GM19043 (cell line): ENCODE measurements around the gene VWC2L.

ENCODE experiments used
- ATAC-seq: cut with Tn5 transposase; IDR thresholded peaks from one replicate; pipeline ENCODE4 v1.9.1; 2021; ENCODE audit warnings: low read depth; ENCODE audit not compliant: unreplicated experiment

VWC2L gene

DNA sequence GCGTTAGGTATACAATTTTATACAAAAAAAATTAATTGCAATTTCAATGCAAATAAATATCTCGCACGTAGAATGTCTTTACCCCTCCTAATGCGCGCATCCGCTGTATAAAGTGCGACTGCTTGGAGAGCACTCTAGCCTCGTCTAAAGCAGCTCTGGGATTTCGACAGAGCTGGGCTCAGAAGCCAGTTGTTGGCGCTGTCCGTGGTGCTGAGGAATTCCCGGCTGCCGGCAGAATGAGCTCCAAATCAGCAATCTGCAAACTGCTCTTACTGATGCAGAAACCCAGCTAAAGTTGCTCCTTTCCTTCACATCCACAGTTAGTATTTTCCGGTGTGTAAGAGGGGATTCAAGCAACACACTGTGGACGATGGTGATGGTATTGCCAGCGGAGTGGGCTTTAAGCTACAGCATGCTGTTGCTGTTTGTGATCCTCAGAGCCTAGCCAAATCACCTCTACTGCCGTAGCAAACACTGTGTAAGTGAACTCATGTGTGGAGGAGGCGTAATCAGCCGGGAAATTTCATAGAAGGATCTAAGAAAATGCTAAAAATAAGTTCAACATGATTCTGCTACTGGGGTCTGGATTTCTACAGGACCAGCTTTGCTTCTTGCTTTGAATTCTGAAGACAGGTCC lies at the start of gene VWC2L:
TSS of gene VWC2L (plus strand) at position 137 of the 637 bp plus-strand sequence. CDS start 3,140 bp downstream, outside the sequence.
- no peak for ATAC-seq

DNA sequence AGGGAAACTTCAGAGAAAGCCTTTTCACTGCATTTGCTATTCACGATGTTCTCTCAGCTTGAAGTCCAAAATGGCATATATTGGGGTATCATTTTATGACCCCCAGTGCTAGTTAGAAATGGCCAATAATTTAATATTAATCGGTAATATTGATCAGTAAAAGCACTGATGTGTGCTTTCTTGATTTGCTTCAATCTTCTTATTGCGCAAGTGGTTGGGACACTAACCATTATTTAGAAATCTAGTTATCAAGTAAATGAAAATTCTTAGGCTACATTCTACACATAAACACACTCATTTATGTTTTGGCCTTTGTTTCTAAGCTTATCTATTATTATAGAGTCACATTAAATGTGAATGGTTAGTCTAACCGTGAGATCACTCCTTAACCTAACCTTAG lies 49.7 kb upstream of the VWC2L start:
- no peak for ATAC-seq

GRCh38 chr2:214365549-214365948 lies 45.3 kb upstream of the VWC2L start:
- ATAC-seq: no peak

DNA sequence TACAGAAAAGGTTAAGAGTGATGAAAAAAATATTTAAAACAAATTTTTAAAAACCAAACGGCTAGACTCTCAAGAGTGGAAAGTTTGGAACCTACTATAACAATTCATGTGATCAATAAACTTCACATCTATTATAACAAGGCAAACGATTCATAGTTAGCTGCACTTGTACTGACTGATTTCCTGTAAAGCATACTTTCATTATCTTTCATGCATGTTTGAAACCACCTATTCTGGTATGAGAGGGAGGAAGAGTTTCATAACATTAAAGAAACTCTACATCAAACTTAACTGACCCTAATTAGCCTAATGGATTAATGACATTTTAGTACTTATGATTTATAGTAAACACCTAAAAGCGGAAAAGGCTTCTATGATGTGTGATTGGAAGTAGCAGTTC lies 43.7 kb upstream of the VWC2L start:
- no peak for ATAC-seq

DNA sequence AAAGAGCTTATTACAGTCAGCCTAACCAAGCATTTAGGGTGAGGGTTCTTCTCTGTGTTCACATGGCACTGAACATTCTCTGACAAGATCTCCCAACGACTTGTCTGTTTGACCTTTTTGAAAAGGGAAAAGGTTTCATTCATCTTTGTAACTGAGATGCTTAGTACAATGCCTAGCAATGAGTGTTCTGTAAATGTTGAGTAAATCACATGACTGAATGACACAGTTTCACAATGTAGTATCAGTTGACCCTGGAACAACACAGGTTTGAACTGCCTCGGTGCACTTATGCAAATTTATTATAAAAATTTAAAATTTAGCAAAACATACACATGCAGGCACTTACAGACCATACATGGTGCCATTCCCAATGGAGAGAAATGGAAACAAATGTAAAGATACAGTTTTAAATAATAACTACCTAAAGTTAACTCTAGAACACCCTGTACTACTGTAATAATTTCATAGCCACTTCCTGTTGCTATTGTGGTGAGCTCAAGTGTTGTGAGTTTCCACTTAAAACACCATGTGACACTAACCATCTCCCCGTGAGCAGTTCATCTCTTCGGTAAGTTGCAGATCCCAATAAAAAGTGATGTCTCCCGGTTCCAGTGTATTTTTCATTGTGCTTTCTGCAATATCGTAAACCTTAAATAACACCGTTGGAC lies 34.1 kb upstream of the VWC2L start:
- no peak for ATAC-seq

- no peak for ATAC-seq
These were observed 33.6 kb upstream of the VWC2L start for GRCh38 chr2:214377286-214377624.

DNA sequence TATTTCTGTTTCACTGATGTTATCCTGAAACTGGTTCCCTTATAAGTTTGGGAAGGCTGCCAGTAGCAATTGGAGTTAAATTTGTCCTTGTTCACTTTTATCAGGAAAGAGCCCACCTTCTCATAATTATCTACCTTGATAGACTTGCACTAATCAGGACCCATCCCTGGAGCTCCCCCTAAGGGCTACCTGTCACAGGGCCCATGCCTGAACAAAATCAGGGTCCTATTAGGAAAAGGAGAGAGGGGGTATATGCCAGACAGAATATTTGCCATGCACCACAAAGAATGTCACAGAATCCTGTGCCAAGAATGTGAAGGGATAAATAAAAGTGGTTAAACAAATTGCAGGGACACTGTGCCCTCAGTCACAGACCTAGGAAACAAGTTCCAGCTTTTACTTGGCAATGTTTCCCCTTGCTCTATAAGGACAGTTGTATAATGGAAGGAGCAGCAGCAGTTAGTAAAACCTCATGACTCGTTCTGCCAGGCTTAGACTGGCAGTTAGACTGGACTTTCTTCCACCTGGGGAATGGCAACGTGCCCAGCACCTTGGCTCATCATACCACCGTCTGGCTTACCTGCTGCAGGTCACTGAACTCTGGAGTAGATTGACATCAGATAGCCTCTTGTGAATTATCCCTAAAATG lies 32.3 kb upstream of the VWC2L start:
- ATAC-seq: no peak

DNA sequence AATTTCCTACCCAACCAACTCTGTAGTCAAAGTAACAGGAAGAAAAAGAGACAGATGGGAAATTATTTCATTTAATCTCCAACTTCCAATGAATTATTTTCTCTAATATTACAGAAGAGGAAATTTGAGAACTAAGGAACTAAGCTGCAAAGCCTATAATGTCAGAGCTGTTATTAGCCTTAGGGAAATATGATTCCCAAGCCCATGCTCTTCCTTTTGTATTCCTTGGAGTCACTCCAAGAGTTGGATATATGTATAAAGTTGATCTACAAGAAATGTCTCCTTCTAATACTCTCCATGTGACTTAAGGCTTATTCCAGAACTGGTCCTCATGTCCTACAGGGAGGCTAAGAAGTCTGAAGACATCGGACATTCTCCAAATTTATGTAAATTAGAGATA lies 31.6 kb upstream of the VWC2L start:
- no peak for ATAC-seq

DNA sequence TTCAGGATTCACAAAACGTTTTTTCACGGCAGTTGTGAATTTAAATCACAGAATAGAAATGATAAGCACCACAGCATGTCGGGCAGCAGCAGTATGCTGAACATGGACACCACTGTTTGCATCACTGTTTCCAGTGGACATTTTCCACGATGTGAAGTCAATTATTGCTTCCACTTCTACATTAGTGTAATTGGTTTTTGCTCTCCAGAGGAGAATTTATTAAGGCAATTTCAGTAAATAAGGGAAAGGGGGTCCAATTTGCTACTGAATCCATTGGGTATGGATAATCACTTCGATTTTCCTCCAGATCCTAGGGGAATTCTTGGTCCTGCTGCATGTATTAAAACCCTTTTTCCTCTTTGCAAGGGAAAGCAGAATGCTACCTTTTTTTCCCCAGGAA lies 30.2 kb upstream of the VWC2L start:
- no peak for ATAC-seq

DNA sequence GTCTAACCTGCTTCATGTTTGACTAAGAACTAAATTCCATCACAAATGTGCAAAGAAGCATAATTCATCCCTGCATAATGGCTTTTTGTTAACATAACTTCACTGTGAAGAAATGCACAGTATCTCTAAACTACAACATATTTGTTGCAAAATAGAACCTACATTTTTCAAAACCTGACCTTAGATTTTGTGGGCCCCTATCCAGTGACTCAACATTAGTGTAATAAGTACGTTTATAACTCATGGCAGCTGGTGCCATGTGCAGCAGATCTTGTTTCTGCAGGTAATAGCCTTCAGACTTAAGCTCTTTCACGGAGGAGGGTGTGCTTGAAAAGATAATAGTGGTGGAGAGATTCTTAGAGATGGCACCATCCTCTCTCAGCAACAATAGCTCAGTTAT lies 28.6 kb upstream of the VWC2L start:
- ATAC-seq: no peak

GRCh38 chr2:214386720-214387119 lies 24.1 kb upstream of the VWC2L start:
- ATAC-seq: no peak

- no peak for ATAC-seq
These were observed 21.5 kb upstream of the VWC2L start for GRCh38 chr2:214389334-214389733.

DNA sequence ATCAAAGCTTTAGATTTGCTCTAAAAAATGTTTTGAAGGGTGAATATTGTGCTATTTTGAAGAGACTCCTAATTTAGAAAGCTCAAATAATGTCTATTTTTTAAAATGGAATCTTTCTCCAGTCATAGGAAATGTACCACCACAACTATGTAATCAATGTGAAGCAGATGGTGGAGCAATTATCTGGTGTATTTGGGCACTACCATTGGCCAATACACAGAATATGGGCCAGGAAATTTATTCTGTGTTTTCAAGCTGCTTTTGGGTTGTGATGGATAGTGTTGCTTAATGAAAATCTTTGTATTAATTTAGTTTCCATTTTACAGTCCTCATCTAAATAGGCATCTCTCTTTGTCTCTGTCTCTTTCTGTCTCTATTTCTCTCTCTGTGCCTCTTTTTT lies 17.1 kb upstream of the VWC2L start:
- no peak for ATAC-seq

DNA sequence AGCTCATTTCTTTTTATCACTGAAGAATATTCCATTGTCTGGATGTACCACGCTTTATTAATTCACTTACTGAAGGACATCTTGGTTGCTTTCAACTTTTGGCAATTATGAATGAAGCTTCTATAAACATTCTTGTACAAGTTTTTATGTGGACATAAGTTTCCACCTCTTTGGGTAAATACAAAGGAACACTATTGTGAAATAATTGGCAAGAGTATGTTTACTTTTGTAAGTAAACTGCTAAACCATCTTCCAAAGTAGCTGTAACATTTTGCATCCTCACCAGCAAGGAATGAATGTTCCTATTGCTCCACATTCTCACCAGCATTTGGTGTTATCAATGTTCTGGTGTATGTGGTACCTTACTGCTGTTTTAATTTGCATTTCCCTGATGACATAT lies 15.8 kb upstream of the VWC2L start:
- no peak for ATAC-seq

- ATAC-seq: no peak
These were observed 9.3 kb upstream of the VWC2L start for GRCh38 chr2:214401580-214401979.

GRCh38 chr2:214410128-214410775 lies 602 bp upstream of the VWC2L start:
- ATAC-seq: no peak

DNA sequence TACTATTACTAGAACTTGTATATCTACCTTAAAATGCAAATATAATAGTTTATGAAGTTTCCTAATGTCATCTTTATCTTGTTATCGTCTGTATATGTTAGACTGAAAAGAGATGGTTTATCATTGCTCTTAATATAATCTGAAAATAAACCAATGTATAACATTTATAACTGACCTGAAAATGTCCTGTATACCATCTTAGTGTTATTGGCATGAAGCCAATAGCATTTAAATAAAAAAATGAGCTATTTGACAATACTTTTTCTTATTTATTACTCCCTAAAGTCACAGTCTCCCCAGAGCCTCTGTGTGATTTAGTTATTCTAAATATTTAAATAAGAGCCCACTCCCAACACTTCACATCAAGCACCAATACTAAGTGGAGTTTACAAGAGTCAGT lies 1.8 kb downstream of the VWC2L start:
- no peak for ATAC-seq

GRCh38 chr2:214436470-214436869 lies 25.6 kb downstream of the VWC2L start:
- ATAC-seq: no peak

GRCh38 chr2:214450118-214450894 lies 39.5 kb downstream of the VWC2L start:
- no peak for ATAC-seq

DNA sequence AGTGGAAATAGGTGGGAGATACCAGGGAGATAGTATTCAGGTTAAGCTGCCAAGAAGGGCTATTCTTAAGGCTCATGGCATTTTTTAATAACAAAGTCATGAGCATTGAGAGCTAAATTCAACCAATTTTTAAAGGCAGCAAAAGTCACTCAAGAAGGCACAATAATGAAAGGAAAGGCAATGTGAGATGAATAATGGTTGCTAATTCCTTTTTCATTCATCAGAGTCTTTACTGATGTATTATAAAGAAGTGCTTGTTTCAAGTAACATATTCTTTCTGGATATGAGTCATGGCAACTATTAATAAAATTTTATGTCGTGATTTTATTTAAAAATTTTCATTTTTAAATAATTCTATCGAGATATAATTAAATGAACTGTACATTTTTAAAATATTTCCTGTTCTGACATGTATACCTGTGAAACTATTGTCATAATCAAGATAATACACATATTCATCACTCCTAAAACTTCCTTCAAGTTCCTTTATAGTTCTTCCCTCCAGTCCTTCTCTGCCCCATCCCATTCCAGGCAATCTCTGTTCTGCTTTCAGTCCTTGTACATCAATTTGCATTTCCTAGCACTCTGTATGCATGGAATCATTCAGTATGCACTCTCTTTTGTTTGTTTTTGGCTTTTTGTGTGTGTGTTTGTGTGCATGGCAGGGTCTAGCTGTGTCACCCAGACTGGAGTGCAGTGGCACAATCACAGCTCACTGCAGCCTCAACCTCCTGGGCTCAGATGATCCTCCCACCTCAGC lies 40.8 kb downstream of the VWC2L start:
- no peak for ATAC-seq
